Smooth muscle cell (in vitro differentiated cells): Measurements from ENCODE around the gene EMP2. TPM values are rescaled to one million over a fixed set of nuclear protein-coding genes. Genes with fewer than 3 reads are reported as not detected.

Experiments used
- DNase-seq: peaks from one replicate; lab custom pipeline; 2025; ENCODE audit not compliant: unreplicated experiment; lab: John Stamatoyannopoulos, UW
- H2AFZ ChIP-seq: fragments of 200-600 bp; sonication (generic); 2 replicates; pipeline ENCODE4 v1.6.0; 2016; ENCODE audit warnings: antibody characterized with exemption, low read depth, mild to moderate bottlenecking
- H3F3A ChIP-seq: fragments of 200-600 bp; sonication (generic); 2 replicates; pipeline ENCODE4 v1.6.0; 2017; ENCODE audit warnings: antibody characterized with exemption, low read depth
- H3K27ac ChIP-seq: fragments of 200-600 bp; sonication (generic); 2 replicates; pipeline ENCODE4 v1.5.1; 2016; ENCODE audit warnings: low read depth, mild to moderate bottlenecking
- H3K27me3 ChIP-seq: fragments of 200-600 bp; sonication (generic); 2 replicates; pipeline ENCODE4 v1.6.1; 2016; ENCODE audit warnings: low read depth, mild to moderate bottlenecking
- H3K36me3 ChIP-seq: fragments of 200-600 bp; sonication (generic); 2 replicates; pipeline ENCODE4 v1.5.1; 2016; ENCODE audit warnings: low read depth
- H3K4me1 ChIP-seq: fragments of 200-600 bp; sonication (generic); 2 replicates; pipeline ENCODE4 v1.5.1; 2016; ENCODE audit warnings: low read depth
- H3K4me2 ChIP-seq: fragments of 200-600 bp; sonication (generic); 2 replicates; pipeline ENCODE4 v1.6.0; 2016; ENCODE audit warnings: mild to moderate bottlenecking
- H3K4me3 ChIP-seq: fragments of 200-600 bp; sonication (generic); 2 replicates; pipeline ENCODE4 v1.5.1; 2016; ENCODE audit warnings: mild to moderate bottlenecking
- H3K79me2 ChIP-seq: fragments of 200-600 bp; sonication (generic); 2 replicates; pipeline ENCODE4 v1.6.0; 2016; ENCODE audit warnings: low read depth, mild to moderate bottlenecking
- H3K9ac ChIP-seq: fragments of 200-600 bp; sonication (generic); 2 replicates; pipeline ENCODE4 v1.6.0; 2016; ENCODE audit warnings: low read depth
- H3K9me3 ChIP-seq: fragments of 200-600 bp; sonication (generic); replicated peaks from 2 replicates; pipeline ENCODE4 v1.5.1; 2016; ENCODE audit warnings: low read depth
- H4K20me1 ChIP-seq: fragments of 200-600 bp; sonication (generic); 2 replicates; pipeline ENCODE4 v1.6.0; 2016; ENCODE audit warnings: low read depth
- CTCF ChIP-seq: fragments of 200-600 bp; sonication (generic); IDR thresholded peaks from 2 replicates; pipeline ENCODE4 v1.5.1; 2017; ENCODE audit warnings: borderline replicate concordance, mild to moderate bottlenecking, antibody characterized with exemption; ENCODE audit not compliant: insufficient read depth, poor library complexity, severe bottlenecking
- WGBS: methylation state at CpG from one replicate; pipeline ENCODE4 v1.1.7; 2016; ENCODE audit warnings: low lambda C conversion rate; 5-methylcytosine and 5-hydroxymethylcytosine counted together
- polyA plus RNA-seq: library from polyadenylated mRNA; unstranded; fragments of >200 nt; fragmentation: Nextera tagmentation; extraction: Ambion mirVana; gene quantifications from 2 replicates; pipeline ENCODE4 v1.2.1, GENCODE V29; 2016
- total RNA-seq: library from RNA; depleted of rRNA; stranded (reverse); fragments of >200 nt; gene quantifications from 2 replicates; pipeline ENCODE4 v1.2.3, GENCODE V29; 2014

The EMP2 gene
- total and polyA plus RNA-seq, 2 experiments from 2014 or later = 3.9 to 20.7 TPM

GRCh38 chr16:10539793-10540192, 40.6 kb downstream of the EMP2 start:
- no peak for TF ChIP-seq CTCF

GRCh38 chr16:10539236-10539635, 41.2 kb downstream of the EMP2 start:
- Histone ChIP-seq H4K20me1 (no peaks in the 10 kb centered on the region), H3K9ac (no peak overlapping the region), H3K4me2 (no peak overlapping the region), H3K79me2 (no peaks in the 10 kb centered on the region), H2AFZ (no peak overlapping the region), H3K9me3 (no peaks in the 10 kb centered on the region), H3K4me3 (no peak overlapping the region), H3F3A (no peaks in the 10 kb centered on the region), H3K27ac (no peak overlapping the region), H3K36me3 (no peaks in the 10 kb centered on the region), H3K4me1 (no peaks in the 10 kb centered on the region), H3K27me3 (no peaks in the 10 kb centered on the region)
- TF ChIP-seq CTCF = no peak
- WGBS = 77% methylated on average over 8 of the region's 8 CpGs
- DNase-seq = no peak

More at GRCh38 chr16:10539793-10540192, 40.6 kb downstream of the EMP2 start:
- H3K36me3 ChIP-seq = no peaks in the 10 kb centered on the region
- H3K27me3 ChIP-seq = no peaks in the 10 kb centered on the region
- no peaks in the 10 kb centered on the region for H3F3A ChIP-seq
- H3K4me2 ChIP-seq = no peak overlapping the region
- no peak overlapping the region for H2AFZ ChIP-seq
- no peaks in the 10 kb centered on the region for H3K9me3 ChIP-seq
- no peak overlapping the region for H3K27ac ChIP-seq
- no peak overlapping the region for H3K4me3 ChIP-seq
- WGBS = 98% methylated on average over 5 of the region's 5 CpGs
- H3K4me1 ChIP-seq = no peaks in the 10 kb centered on the region
- H4K20me1 ChIP-seq = no peaks in the 10 kb centered on the region
- no peak for DNase-seq
- no peak overlapping the region for H3K9ac ChIP-seq
- no peaks in the 10 kb centered on the region for H3K79me2 ChIP-seq

GRCh38 chr16:10538583-10538982, 41.8 kb downstream of the EMP2 start:
- Histone ChIP-seq H3F3A (no peaks in the 10 kb centered on the region), H3K4me1 (no peaks in the 10 kb centered on the region), H3K4me2 (no peak overlapping the region), H3K27me3 (no peaks in the 10 kb centered on the region), H3K36me3 (no peaks in the 10 kb centered on the region), H4K20me1 (no peaks in the 10 kb centered on the region), H3K79me2 (no peaks in the 10 kb centered on the region), H2AFZ (no peak overlapping the region), H3K27ac (no peak overlapping the region), H3K4me3 (no peak overlapping the region), H3K9me3 (no peaks in the 10 kb centered on the region), H3K9ac (no peak overlapping the region)
- 93% methylated on average over 2 of the region's 2 CpGs for WGBS
- no peak for DNase-seq
- no peak for TF ChIP-seq CTCF

- H3K79me2 ChIP-seq = no peaks in the 10 kb centered on the region
- H3K36me3 ChIP-seq = no peaks in the 10 kb centered on the region
- H3K9me3 ChIP-seq = no peaks in the 10 kb centered on the region
- no peaks in the 10 kb centered on the region for H4K20me1 ChIP-seq
- H3K4me1 ChIP-seq = no peaks in the 10 kb centered on the region
- DNase-seq = no peak
- H3K9ac ChIP-seq = no peak overlapping the region
- no peak overlapping the region for H2AFZ ChIP-seq
- no peak for TF ChIP-seq CTCF
- WGBS = 98% methylated on average over 15 of the region's 15 CpGs
- no peaks in the 10 kb centered on the region for H3F3A ChIP-seq
- H3K27me3 ChIP-seq = no peaks in the 10 kb centered on the region
- H3K4me3 ChIP-seq = no peak overlapping the region
- H3K4me2 ChIP-seq = no peak overlapping the region
- H3K27ac ChIP-seq = no peak overlapping the region
Measured at GRCh38 chr16:10537946-10538345, 42.5 kb downstream of the EMP2 start.
